Endometrium (tissue), 2 donors: ENCODE measurements around the gene AKAP13.
A peak's percentile ranks its signal among the peaks of the same experiment; 100 is the strongest.
"Not testable (repeated sequence)": the region's sequence is repeated elsewhere in the genome, so short reads cannot be mapped to it uniquely, and the experiment has no call there.

Experiments used
- FAIRE-seq: peaks from 2 replicates; lab custom pipeline; 2012; peaks lifted over from hg19 to GRCh38; lab: Jason Lieb, UNC
- donor health status: control.
- donor health status: control.

The AKAP13 gene

GRCh38 chr15:85576392-85576791, 196.0 kb downstream of the AKAP13 start:
- no peak for FAIRE-seq

- FAIRE-seq: no peak
Observed at GRCh38 chr15:85578941-85579701, 198.7 kb downstream of the AKAP13 start.

GRCh38 chr15:85579957-85580694, 199.7 kb downstream of the AKAP13 start:
- FAIRE-seq: no peak

GRCh38 chr15:85580879-85581278, 200.5 kb downstream of the AKAP13 start:
- no peak for FAIRE-seq

GRCh38 chr15:85581495-85581894, 201.1 kb downstream of the AKAP13 start:
- no peak for FAIRE-seq

- FAIRE-seq: no peak
Observed at GRCh38 chr15:85582131-85583079, 202.0 kb downstream of the AKAP13 start.

- FAIRE-seq: no peak
Observed at GRCh38 chr15:85583442-85583841, 203.0 kb downstream of the AKAP13 start.

GRCh38 chr15:85583923-85584390, 203.6 kb downstream of the AKAP13 start:
- no peak for FAIRE-seq

GRCh38 chr15:85584872-85585271, 204.5 kb downstream of the AKAP13 start:
- FAIRE-seq: no peak

- not testable (repeated sequence) for FAIRE-seq
Observed at GRCh38 chr15:85586196-85586595, 205.8 kb downstream of the AKAP13 start.

GRCh38 chr15:85587707-85588411, 207.5 kb downstream of the AKAP13 start:
- FAIRE-seq: no peak

- FAIRE-seq: no peak
Observed at GRCh38 chr15:85588677-85589076, 208.3 kb downstream of the AKAP13 start.

- no peak for FAIRE-seq
Observed at GRCh38 chr15:85589851-85590250, 209.4 kb downstream of the AKAP13 start.

GRCh38 chr15:85591622-85592021, 211.2 kb downstream of the AKAP13 start:
- no peak for FAIRE-seq

- FAIRE-seq: peak; percentile 80
Observed at GRCh38 chr15:85592148-85592547, 211.7 kb downstream of the AKAP13 start.

- FAIRE-seq: no peak
Observed at GRCh38 chr15:85593809-85594445, 213.5 kb downstream of the AKAP13 start.

GRCh38 chr15:85595804-85596536, 215.6 kb downstream of the AKAP13 start:
- no peak for FAIRE-seq

- FAIRE-seq: no peak
Observed at GRCh38 chr15:85597155-85597815, 216.9 kb downstream of the AKAP13 start.

- FAIRE-seq: no peak
Observed at GRCh38 chr15:85598219-85598618, 217.8 kb downstream of the AKAP13 start.
